ENCODE results near the gene ATP10A. TPM values are rescaled to one million over a fixed set of nuclear protein-coding genes. Genes with fewer than 3 reads are reported as not detected.
A peak's percentile ranks its signal among the peaks of the same experiment; 100 is the strongest.

ATP10A gene
- total RNA-seq, 2 experiments from 2014 or later = 0.06 TPM; not detected in 1

- no peaks in the 10 kb centered on the region for H3K36me3 ChIP-seq (ENCODE audit: insufficient read depth, low read length)
- no peak overlapping the region for H3K4me3 ChIP-seq (ENCODE audit: low read depth, low read length, poor library complexity, severe bottlenecking)
- H3K4me1 ChIP-seq (ENCODE audit: insufficient read depth, low read length, poor library complexity, severe bottlenecking) = peaks cover 69% of the 10 kb centered on the region
- DNase-seq (ENCODE audit: low spot score) = no peak
- H4K20me1 ChIP-seq (ENCODE audit: insufficient read depth, low read length) = no peaks in the 10 kb centered on the region
- POLR2A ChIA-PET = interaction anchor here (1.0 to 1.5 kb wide), 3 partner anchors 12 to 58 kb away, joined by 3 to 4 read pairs (median 3); no protein-coding TSS in a partner anchor
- H3K4me2 ChIP-seq (ENCODE audit: low read length) = peak overlapping the region; percentile 51; the same call in 1 of the 2 replicates
- no peaks in the 10 kb centered on the region for H3K9me3 ChIP-seq (ENCODE audit: low read length)
- intact Hi-C loops (cut with micrococcal nuclease; ENCODE audit: unreplicated experiment) = no loop called here
- no peaks in the 10 kb centered on the region for H3K9me2 ChIP-seq (ENCODE audit: insufficient read depth, low read length)
- H3K27ac ChIP-seq (ENCODE audit: low read depth, low read length, poor library complexity, severe bottlenecking) = no peak overlapping the region
- no TSS peak for BruUV-seq (replicated peaks)
- H3K79me2 ChIP-seq (ENCODE audit: insufficient read depth, low read depth, low read length) = no peaks in the 10 kb centered on the region
- CTCF ChIA-PET (ENCODE audit: unreplicated experiment) = interaction anchor here (1.0 kb wide), 1 partner anchor 12 kb away, joined by 3 read pairs; no protein-coding TSS in a partner anchor
- no peak overlapping the region for H2AFZ ChIP-seq (ENCODE audit: low read length)
- TF ChIP-seq EZH2phosphoT487 (IDR thresholded peaks at IDR 0.05; ENCODE audit: borderline replicate concordance, low read depth, low read length) = no peak
- TF ChIP-seq, protein P1, sequence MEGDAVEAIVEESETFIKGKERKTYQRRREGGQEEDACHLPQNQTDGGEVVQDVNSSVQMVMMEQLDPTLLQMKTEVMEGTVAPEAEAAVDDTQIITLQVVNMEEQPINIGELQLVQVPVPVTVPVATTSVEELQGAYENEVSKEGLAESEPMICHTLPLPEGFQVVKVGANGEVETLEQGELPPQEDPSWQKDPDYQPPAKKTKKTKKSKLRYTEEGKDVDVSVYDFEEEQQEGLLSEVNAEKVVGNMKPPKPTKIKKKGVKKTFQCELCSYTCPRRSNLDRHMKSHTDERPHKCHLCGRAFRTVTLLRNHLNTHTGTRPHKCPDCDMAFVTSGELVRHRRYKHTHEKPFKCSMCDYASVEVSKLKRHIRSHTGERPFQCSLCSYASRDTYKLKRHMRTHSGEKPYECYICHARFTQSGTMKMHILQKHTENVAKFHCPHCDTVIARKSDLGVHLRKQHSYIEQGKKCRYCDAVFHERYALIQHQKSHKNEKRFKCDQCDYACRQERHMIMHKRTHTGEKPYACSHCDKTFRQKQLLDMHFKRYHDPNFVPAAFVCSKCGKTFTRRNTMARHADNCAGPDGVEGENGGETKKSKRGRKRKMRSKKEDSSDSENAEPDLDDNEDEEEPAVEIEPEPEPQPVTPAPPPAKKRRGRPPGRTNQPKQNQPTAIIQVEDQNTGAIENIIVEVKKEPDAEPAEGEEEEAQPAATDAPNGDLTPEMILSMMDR (conservative IDR thresholded peaks at IDR 0.05; ENCODE audit: low read length) = peak; percentile 34; the same call in 1 of the 2 replicates
Measured at GRCh38 chr15:25795061-25795460, 68.1 kb downstream of the ATP10A start.

DNA sequence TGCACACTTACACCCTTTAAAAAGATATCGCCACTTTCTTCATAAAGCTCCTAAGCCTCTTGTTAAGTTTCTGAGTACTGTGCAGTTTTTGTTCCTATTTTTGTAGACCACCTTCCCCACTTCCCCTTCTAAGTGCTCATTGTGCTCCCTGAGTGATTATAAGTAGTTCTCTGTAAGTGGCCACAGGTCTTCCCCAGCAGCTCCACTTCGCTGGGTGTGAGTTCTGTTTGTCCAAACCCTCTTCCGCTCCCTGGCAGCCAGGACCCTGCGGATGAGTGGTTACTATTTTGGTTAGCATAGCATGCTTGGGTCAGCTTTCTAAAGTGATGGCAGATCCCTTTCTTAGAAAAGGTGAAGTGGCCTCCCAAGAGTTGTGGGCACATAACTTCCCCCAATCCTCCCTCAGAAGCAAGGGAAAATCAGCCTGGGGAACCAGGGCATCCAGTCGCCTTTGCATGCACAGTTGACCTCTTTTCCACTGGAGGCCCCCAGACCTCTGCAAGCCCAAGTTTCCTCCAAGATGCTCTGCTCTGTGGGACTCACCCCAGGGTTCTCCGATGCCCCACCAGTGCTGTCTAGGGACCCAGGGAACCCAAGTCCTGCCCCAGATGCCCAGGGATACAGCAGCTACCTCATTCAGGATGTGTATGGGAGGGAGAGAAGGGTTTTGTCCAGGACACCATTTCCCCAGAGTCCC lies 69.6 kb downstream of the ATP10A start:
- no TSS peak for BruUV-seq (replicated peaks)
- ChIA-PET CTCF (ENCODE audit: unreplicated experiment) (interaction anchor here (0.9 kb wide), 1 partner anchor 79 kb away, joined by 3 read pairs; no protein-coding TSS in a partner anchor), POLR2A (interaction anchor here (0.9 to 1.0 kb wide), 2 partner anchors 22 to 147 kb away, joined by 3 to 5 read pairs; no protein-coding TSS in a partner anchor)
- H3K9me2 ChIP-seq (ENCODE audit: insufficient read depth, low read length) = no peaks in the 10 kb centered on the region
- peak overlapping the region; percentile 61 for H3K27ac ChIP-seq (ENCODE audit: low read depth, low read length, poor library complexity, severe bottlenecking)
- H3K79me2 ChIP-seq (ENCODE audit: insufficient read depth, low read depth, low read length) = no peaks in the 10 kb centered on the region
- no peaks in the 10 kb centered on the region for H4K20me1 ChIP-seq (ENCODE audit: insufficient read depth, low read length)
- peak overlapping the region; percentile 28 for H3K4me3 ChIP-seq (ENCODE audit: low read depth, low read length, poor library complexity, severe bottlenecking)
- peak overlapping the region; percentile 27; the same call in 1 of the 2 replicates for H2AFZ ChIP-seq (ENCODE audit: low read length)
- intact Hi-C loops (cut with micrococcal nuclease; ENCODE audit: unreplicated experiment) = loop anchor here (2.0 to 5.0 kb wide), 2 partner anchors 51 to 53 kb away; no protein-coding TSS in a partner anchor
- H3K36me3 ChIP-seq (ENCODE audit: insufficient read depth, low read length) = no peaks in the 10 kb centered on the region
- H3K9me3 ChIP-seq (ENCODE audit: low read length) = no peaks in the 10 kb centered on the region
- peaks cover 72% of the 10 kb centered on the region for H3K4me1 ChIP-seq (ENCODE audit: insufficient read depth, low read length, poor library complexity, severe bottlenecking)
- peak; percentile 87 for DNase-seq (ENCODE audit: low spot score)
- H3K4me2 ChIP-seq (ENCODE audit: low read length) = peak overlapping the region; percentile 70
- TF ChIP-seq, protein P1 (conservative IDR thresholded peaks at IDR 0.05; ENCODE audit: low read length) = no peak
- no peak for TF ChIP-seq EZH2phosphoT487 (IDR thresholded peaks at IDR 0.05; ENCODE audit: borderline replicate concordance, low read depth, low read length)

- CTCF ChIA-PET (ENCODE audit: unreplicated experiment) = interaction anchor here (0.9 kb wide), 1 partner anchor 78 kb away, joined by 3 read pairs; no protein-coding TSS in a partner anchor
- Histone ChIP-seq H3K9me2 (ENCODE audit: insufficient read depth, low read length) (no peaks in the 10 kb centered on the region), H3K4me2 (ENCODE audit: low read length) (no peak overlapping the region), H3K27ac (ENCODE audit: low read depth, low read length, poor library complexity, severe bottlenecking) (no peak overlapping the region), H3K4me3 (ENCODE audit: low read depth, low read length, poor library complexity, severe bottlenecking) (no peak overlapping the region), H4K20me1 (ENCODE audit: insufficient read depth, low read length) (no peaks in the 10 kb centered on the region), H3K79me2 (ENCODE audit: insufficient read depth, low read depth, low read length) (no peaks in the 10 kb centered on the region), H3K36me3 (ENCODE audit: insufficient read depth, low read length) (no peaks in the 10 kb centered on the region), H3K4me1 (ENCODE audit: insufficient read depth, low read length, poor library complexity, severe bottlenecking) (peaks cover 66% of the 10 kb centered on the region), H2AFZ (ENCODE audit: low read length) (no peak overlapping the region), H3K9me3 (ENCODE audit: low read length) (no peaks in the 10 kb centered on the region)
- POLR2A ChIA-PET = no interaction called here
- no peak for TF ChIP-seq EZH2phosphoT487 (IDR thresholded peaks at IDR 0.05; ENCODE audit: borderline replicate concordance, low read depth, low read length)
- TF ChIP-seq, protein P1 (conservative IDR thresholded peaks at IDR 0.05; ENCODE audit: low read length) = no peak
- intact Hi-C loops (cut with micrococcal nuclease; ENCODE audit: unreplicated experiment) = loop anchor here (2.0 to 5.0 kb wide), 2 partner anchors 50 to 55 kb away; no protein-coding TSS in a partner anchor
- no peak for DNase-seq (ENCODE audit: low spot score)
- no TSS peak for BruUV-seq (replicated peaks)
Measured at GRCh38 chr15:25792128-25792527, 71.0 kb downstream of the ATP10A start.
